GM18867 (cell line): ENCODE measurements around the gene RO60.

Experiments used
- ATAC-seq: cut with Tn5 transposase; IDR thresholded peaks from one replicate; pipeline ENCODE4 v1.9.1; 2021; ENCODE audit warnings: mild to moderate bottlenecking, moderate library complexity; ENCODE audit not compliant: unreplicated experiment

RO60 gene

GRCh38 chr1:193060406-193060805 lies 994 bp downstream of the RO60 start:
- ATAC-seq = no peak

- ATAC-seq = no peak
Observed at GRCh38 chr1:193060938-193061337, 1.5 kb downstream of the RO60 start.

DNA sequence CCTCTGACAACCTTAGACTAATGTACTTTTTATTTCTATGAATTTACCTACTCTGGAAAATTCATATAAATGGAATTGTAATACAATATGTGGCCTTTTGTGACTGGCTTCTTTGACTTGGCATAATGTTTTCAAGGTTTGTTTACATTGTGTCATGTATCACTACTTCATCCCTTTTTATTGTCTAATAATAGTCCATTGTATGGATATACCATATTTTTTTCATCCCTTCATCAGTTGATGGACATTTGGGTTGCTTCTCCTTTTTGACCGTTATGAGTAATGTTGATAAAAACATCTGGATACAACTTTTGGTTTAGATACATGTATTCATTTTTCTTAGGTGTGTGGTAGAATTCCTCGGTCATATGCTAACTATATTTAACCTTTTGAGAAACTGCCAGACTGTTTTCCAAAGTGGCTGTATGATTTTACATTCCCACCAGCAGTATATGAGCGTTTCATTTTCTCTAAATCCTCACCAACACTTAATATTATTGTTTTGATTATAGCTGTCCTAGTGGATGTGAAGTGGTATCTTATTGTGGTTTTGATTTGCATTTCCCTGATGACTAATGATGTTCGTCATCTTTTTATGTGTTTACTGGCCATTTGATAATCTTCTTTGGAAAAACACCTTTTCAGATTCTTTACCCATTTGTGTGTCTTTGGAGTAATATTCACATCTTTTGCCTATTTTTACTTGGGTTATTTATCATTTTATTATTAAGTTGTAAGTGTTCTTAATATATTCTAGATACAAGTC lies 3.5 kb downstream of the RO60 start:
- ATAC-seq = no peak

DNA sequence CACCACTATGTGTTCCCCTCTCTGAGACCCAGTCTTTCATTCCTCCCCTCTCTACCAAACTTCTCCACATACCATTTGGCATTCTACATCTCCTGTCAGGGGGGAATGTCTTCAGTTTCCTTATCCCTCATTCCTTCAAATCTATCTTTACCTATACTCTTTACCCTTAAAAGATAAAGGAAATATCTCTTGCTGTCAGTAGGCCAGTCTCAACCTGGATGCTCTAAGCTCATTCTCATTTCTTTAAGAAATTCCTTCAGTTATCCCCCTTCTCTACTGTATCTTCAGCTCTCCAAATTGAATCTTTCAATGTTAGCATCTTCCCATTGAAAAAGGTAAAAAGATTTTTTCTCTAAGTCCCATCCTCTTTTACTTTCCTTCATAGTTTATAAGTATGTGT lies 6.5 kb downstream of the RO60 start:
- ATAC-seq = no peak

DNA sequence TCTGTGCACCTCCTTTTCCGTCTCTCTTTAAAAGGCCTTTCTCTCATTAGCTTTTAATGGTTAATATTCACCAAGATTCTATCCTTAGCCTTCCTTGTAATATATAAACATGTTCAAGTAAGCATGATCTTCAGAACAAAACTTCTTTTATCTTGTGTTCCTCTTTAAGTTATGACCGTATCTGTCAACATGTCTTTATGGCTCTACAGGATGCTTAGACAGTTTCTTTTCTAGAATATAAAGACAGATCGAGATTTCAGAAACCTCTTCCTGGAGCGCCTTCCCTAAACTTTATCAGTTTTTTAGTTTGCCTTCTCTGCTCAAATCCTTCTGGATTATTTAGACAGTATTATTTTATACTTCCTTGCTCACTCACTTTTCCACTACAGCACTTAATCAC lies 7.2 kb downstream of the RO60 start:
- peak; percentile 36 for ATAC-seq

DNA sequence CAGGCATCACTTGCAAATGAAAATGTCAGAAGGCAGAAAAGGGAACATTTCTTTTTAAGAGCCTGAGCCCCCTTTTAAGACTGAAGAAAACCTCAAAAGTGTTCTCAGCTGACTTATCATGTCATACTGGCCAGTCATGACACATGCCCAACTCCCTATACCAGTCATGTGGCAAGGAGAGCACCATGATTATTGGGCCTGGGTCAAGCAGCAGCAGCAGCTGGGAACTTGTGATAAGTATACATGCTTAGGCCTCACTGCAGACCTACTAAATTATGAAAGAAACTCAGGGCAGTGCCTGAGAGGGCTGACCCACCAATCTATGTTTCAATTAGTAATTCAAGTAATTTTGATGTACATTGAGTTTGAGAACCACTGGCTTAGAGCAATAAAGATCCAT lies 8.6 kb downstream of the RO60 start:
- ATAC-seq = no peak

DNA sequence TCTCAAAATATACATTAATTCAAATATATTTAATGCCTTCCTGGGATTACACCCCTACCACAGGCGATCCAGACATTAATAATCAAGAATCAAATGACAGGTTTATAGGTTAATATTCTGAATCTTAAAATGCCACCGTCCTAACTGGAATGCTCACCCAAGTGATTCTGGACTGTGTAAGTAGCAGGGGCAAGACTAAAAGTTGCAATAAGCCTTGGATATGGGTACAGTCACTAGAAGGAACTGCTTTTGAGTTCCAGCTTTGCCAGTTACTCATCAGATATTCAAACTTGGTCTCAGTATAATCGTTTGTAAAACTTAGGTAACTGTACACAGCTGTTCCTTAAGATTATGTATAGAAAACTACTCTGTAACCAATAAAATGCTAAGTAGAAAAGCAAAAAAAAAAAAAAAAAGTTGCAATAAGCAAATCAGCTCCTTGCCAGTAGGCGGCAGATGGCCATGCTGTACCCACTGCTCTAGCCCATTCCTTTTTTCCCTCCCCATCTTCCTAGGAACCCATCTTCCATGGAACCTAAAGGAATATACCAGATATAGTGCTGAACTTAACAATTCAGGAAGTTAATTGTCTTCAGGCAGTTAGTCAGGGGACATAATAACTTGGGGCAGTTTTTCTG lies 10.5 kb downstream of the RO60 start:
- ATAC-seq = peak; percentile 20

DNA sequence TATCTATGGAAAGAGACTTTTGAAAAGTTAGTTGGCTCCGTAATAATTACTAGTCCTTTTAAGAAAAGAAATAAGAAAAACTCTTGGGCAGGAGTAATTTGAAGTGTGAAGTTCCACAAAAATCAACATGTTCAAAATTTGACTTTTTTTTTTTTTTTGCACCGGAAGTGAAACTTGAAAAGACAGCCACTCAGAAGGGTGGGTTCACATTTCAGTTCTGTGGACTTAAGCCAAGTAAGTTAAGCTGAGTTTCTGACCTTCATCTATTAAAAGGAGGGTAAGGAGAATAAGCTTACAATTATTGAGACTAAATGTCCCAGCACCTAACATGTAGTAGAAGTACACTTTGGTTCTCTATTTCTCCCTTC lies 11.0 kb downstream of the RO60 start:
- ATAC-seq = peak; percentile 40

GRCh38 chr1:193070942-193071341 lies 11.5 kb downstream of the RO60 start:
- peak; percentile 65 for ATAC-seq

GRCh38 chr1:193077991-193078390 lies 18.6 kb downstream of the RO60 start:
- ATAC-seq = no peak

DNA sequence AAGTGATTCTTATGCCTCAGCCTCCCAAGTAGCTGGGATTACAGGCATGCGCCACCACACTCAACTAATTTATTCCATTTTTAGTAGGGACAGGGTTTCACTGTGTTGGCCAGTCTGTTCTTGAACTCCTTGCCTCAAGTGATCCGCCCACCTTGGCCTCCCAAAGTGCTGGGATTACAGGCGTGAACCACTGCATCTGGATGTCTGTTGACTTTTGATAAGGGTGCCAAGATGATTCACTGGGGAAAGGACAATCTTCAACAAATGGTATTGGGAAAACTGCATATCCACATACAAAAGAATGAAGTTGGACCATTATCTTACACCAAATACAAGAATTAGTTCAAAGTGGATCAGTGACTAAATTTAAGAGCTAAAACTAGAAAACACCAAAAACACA lies 19.8 kb downstream of the RO60 start:
- no peak for ATAC-seq

DNA sequence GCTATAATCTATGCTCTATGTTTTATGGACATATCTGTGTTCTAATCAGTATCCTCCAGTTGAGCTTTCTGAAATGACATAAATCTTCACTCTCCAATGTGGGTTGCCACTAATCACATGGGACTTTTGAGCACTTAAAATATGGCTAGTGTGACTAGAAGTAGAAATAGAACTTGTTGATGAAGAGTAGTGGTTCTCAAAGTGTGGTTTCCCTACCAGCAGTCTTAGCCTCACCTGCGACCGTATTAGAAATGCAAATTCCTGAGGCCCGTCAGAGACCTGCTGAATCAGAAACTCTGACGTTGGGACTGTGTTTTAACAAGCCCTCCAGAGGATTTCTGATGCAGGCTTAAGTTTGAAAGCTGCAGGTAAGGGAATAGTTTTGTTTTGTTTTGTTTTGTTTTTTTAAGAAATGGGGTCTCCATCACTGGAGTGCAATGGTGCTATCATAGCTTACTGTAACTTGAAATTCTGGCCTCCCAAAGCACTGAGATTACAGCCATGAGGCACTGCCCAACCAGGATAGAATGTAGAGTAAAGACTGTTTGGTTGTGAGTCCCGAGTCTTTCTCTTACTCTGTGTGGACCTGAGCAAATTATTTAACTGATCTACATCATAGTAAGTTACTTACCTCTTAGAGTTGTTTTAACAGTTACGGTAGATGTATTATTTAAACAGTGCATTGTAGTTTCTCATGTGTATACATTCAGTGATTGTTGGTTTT lies 24.1 kb downstream of the RO60 start:
- ATAC-seq = peak; percentile 99

DNA sequence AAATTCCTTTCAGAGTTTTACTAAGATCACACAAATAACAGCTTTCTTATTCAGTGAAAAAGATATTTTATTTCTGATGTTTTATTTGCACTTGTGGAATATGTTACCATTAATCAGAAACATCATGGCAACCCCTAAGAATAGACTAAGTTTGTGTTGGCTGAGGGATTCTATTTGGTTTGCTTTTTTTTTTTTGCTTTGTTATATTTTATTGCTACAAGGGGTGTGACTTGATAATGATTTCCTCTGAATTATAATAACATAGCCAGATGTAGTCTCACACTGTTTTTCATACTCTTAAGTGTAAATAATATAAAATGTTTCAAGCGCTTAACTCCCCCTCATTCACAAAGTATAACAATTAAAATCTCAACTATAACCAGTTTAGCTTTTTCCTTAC lies 25.9 kb downstream of the RO60 start:
- ATAC-seq = no peak

GRCh38 chr1:193086342-193086741 lies 26.9 kb downstream of the RO60 start:
- ATAC-seq = no peak

- no peak for ATAC-seq
Observed at GRCh38 chr1:193087893-193088292, 28.5 kb downstream of the RO60 start.

DNA sequence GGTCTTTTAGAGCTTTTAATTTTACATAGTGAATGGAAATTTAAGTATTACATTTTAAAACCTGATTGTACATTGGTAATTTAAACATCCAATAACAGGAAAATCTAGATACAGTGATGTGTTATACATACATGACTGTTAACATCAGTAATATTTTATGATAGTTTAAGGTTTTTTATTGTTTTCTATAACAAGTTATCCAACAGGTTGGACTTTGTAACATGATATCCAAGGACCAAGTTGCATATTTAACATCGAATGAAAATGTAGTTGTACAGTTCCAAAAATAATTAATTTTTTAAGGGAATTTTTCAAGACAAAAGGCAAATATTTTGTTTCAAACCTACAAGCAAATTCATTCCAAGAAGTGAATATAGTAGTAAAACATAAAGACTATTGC lies 31.5 kb downstream of the RO60 start:
- no peak for ATAC-seq

- ATAC-seq = no peak
Observed at GRCh38 chr1:193094112-193094511, 34.7 kb downstream of the RO60 start.

DNA sequence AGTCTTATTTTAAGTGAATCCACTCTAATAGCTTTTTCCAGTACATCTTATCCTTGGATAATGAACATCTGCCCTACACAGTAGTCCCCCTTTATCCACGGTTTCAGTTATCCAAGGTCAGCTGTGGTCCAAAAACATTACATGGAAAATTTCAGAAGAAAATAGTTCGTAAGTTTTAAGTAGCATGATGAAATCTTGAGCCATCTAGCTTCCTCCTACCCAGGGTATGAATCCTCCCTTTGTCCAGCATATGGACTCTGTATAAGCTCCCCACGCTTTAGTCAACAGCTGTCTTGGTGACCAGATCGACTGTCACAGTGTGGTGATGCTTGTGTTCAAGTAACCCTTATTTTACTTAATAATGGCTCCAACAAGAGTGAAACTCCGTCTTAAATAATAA lies 43.2 kb downstream of the RO60 start:
- no peak for ATAC-seq

DNA sequence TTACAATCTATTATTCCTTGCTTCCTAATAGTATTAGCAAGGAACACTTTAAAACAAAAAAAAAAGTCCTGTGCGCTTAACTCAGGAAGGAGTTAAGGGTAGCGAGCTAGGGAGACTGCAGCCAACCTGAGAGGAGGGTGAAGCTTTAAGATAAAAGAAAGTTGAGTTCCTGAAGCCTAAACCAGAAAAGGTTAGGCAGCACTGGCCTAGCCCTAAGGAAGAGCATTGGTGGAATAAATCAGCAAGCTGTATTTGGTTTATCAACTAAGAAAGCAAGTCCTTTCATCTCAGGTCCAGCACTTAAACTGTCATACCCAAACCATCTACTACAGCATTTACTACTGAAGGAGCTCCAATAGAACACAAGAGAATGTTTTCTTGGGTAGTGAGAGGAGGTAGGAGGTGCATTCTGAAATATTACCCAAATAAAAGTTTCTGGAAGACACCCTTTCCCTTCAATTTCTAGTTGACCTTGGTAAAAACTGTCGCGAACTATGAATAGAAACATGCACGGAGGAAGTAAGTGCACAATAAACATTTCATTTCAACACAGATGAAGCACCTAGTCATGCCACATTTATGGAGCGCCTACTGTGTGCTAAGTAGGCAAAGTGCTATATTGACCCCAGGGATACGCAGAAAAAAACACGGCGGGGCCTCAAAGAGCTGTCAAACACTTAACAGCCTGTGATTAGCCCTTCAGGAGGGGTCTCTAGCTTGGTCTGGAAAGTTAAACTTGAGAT lies 44.5 kb downstream of the RO60 start:
- ATAC-seq = no peak

GRCh38 chr1:193104502-193104906 lies 45.1 kb downstream of the RO60 start:
- peak; percentile 37 for ATAC-seq
